ENCODE measurements around the gene GRAMD1A. TPM values are rescaled to one million over a fixed set of nuclear protein-coding genes. Genes with fewer than 3 reads are reported as not detected.

The GRAMD1A gene
- total RNA-seq, 1 experiment from 2014 or later = 125 TPM

GRCh38 chr19:34957830-34958751 lies 42.0 kb upstream of the GRAMD1A start:
- no peak overlapping the region for H2BK120ac ChIP-seq (ENCODE audit: low read depth, low read length, poor library complexity, severe bottlenecking)
- no peaks in the 10 kb centered on the region for H3K27me3 ChIP-seq (ENCODE audit: insufficient read depth, low read length)
- peaks cover 2% of the 10 kb centered on the region; the same call in 1 of the 2 replicates for H3K79me2 ChIP-seq (ENCODE audit: insufficient read depth, low read length)
- peaks cover 60 to 75% of the 10 kb centered on the region in 2 experiments for H3K9me3 Mint-ChIP-seq
- H3K9ac ChIP-seq (ENCODE audit: extremely low read depth, insufficient read length, low read length) = no peak overlapping the region
- no peak for DNase-seq
- H3K4me3 Mint-ChIP-seq = no peak overlapping the region
- no peak overlapping the region for H4K91ac ChIP-seq (ENCODE audit: insufficient read length, low read depth, low read length)
- no peak overlapping the region for H3K23ac ChIP-seq (ENCODE audit: insufficient read length, low read depth, low read length)
- H3K14ac ChIP-seq (ENCODE audit: insufficient read depth, low read length) = no peak overlapping the region
- H3K27ac Mint-ChIP-seq = no peak overlapping the region
- no CpG with 5 or more reads among the region's 22 CpGs for WGBS (ENCODE audit: extremely low coverage, insufficient read length, low lambda C conversion rate)
- H3K4me1 Mint-ChIP-seq = peaks cover 5 to 12% of the 10 kb centered on the region in 2 experiments
- no peaks in the 10 kb centered on the region for H3K23me2 ChIP-seq (ENCODE audit: insufficient read length, low read depth, low read length, poor library complexity, severe bottlenecking)
- H3K56ac ChIP-seq (ENCODE audit: insufficient read length, low read depth, low read length) = no peak overlapping the region
- no peak overlapping the region for H4K8ac ChIP-seq (replicated peaks; ENCODE audit: insufficient read length, low read depth, low read length)
- no peaks in the 10 kb centered on the region for H4K20me1 ChIP-seq (ENCODE audit: control insufficient read depth, insufficient read depth, insufficient read length)
- H3K4me2 ChIP-seq (ENCODE audit: insufficient read depth, insufficient read length, low read length) = no peak overlapping the region
- no peak overlapping the region for H2BK5ac ChIP-seq (ENCODE audit: insufficient read length, low read length)
- peaks cover 8% of the 10 kb centered on the region for H3K27me3 Mint-ChIP-seq (ENCODE audit: low read depth)
- H4K5ac ChIP-seq (ENCODE audit: insufficient read length, low read depth, low read length) = no peak overlapping the region
- H2AFZ ChIP-seq (ENCODE audit: low read length) = no peak overlapping the region
- no peak overlapping the region for H2BK20ac ChIP-seq (ENCODE audit: low read depth, low read length, poor library complexity, severe bottlenecking)
- H2BK15ac ChIP-seq (ENCODE audit: low read depth, low read length) = no peak overlapping the region
- H3K36me3 Mint-ChIP-seq (ENCODE audit: insufficient read depth in 1 of 3, low read depth in 3 of 3) = peaks cover 53 to 78% (median 67%) of the 10 kb centered on the region in 3 experiments
- no peak overlapping the region for H2AK5ac ChIP-seq (ENCODE audit: insufficient read length, low read length)
- H3K4ac ChIP-seq (ENCODE audit: low read depth, low read length) = no peak overlapping the region
- H3K4me1 ChIP-seq (ENCODE audit: insufficient read depth, low read length) = peaks cover 5% of the 10 kb centered on the region; the same call in 1 of the 2 replicates
- no peaks in the 10 kb centered on the region for H3K79me1 ChIP-seq (ENCODE audit: insufficient read depth, low read depth, low read length, poor library complexity, severe bottlenecking)
- H3K9me3 ChIP-seq (ENCODE audit: control insufficient read depth, low read depth, low read length) = peaks cover 40% of the 10 kb centered on the region
- no peak overlapping the region for H3K18ac ChIP-seq (ENCODE audit: insufficient read length, low read depth, low read length)
- H3T11ph ChIP-seq (ENCODE audit: low read length) = no peak overlapping the region
- TF ChIP-seq CTCF (conservative IDR thresholded peaks at IDR 0.05) = no peak
- no peak overlapping the region for H3K27ac ChIP-seq (ENCODE audit: insufficient read length, low read depth, low read length)
- no peak overlapping the region for H2BK12ac ChIP-seq (ENCODE audit: insufficient read length, low read depth, low read length)
